Activated naive CD8-positive, alpha-beta T cell (primary cell): ENCODE results near the gene LRP2BP.
"Not testable (repeated sequence)": the region's sequence is repeated elsewhere in the genome, so short reads cannot be mapped to it uniquely, and the experiment has no call there.

ENCODE experiments used
- H3K27ac Mint-ChIP-seq: one replicate; pipeline ENCODE4 v1.8.0; 2021; ENCODE audit warnings: mixed read lengths
- H3K27me3 Mint-ChIP-seq: one replicate; pipeline ENCODE4 v1.8.0; 2021; ENCODE audit warnings: mixed read lengths
- H3K36me3 Mint-ChIP-seq: one replicate; pipeline ENCODE4 v1.8.0; 2021; ENCODE audit warnings: mixed read lengths
- H3K4me1 Mint-ChIP-seq: one replicate; pipeline ENCODE4 v1.8.0; 2021; ENCODE audit warnings: low read depth, mixed read lengths
- H3K4me3 Mint-ChIP-seq: one replicate; pipeline ENCODE4 v1.8.0; 2021; ENCODE audit warnings: mild to moderate bottlenecking, mixed read lengths
- H3K9me3 Mint-ChIP-seq: one replicate; pipeline ENCODE4 v1.8.0; 2021; ENCODE audit warnings: low read depth, mixed read lengths

LRP2BP gene

GRCh38 chr4:185381288-185382196 is 14.2 kb downstream of the LRP2BP start:
- no peak overlapping the region for H3K27ac Mint-ChIP-seq
- no peak overlapping the region for H3K4me3 Mint-ChIP-seq
- peaks cover 9% of the 10 kb centered on the region for H3K36me3 Mint-ChIP-seq
- H3K27me3 Mint-ChIP-seq: peaks cover 7% of the 10 kb centered on the region
- peaks cover 8% of the 10 kb centered on the region for H3K9me3 Mint-ChIP-seq
- peaks cover 12% of the 10 kb centered on the region for H3K4me1 Mint-ChIP-seq

GRCh38 chr4:185380320-185380719 is 15.4 kb downstream of the LRP2BP start:
- peaks cover 9% of the 10 kb centered on the region for H3K36me3 Mint-ChIP-seq
- no peak overlapping the region for H3K27ac Mint-ChIP-seq
- peaks cover 8% of the 10 kb centered on the region for H3K9me3 Mint-ChIP-seq
- no peak overlapping the region for H3K4me3 Mint-ChIP-seq
- H3K27me3 Mint-ChIP-seq: peaks cover 7% of the 10 kb centered on the region
- peaks cover 10% of the 10 kb centered on the region for H3K4me1 Mint-ChIP-seq

DNA sequence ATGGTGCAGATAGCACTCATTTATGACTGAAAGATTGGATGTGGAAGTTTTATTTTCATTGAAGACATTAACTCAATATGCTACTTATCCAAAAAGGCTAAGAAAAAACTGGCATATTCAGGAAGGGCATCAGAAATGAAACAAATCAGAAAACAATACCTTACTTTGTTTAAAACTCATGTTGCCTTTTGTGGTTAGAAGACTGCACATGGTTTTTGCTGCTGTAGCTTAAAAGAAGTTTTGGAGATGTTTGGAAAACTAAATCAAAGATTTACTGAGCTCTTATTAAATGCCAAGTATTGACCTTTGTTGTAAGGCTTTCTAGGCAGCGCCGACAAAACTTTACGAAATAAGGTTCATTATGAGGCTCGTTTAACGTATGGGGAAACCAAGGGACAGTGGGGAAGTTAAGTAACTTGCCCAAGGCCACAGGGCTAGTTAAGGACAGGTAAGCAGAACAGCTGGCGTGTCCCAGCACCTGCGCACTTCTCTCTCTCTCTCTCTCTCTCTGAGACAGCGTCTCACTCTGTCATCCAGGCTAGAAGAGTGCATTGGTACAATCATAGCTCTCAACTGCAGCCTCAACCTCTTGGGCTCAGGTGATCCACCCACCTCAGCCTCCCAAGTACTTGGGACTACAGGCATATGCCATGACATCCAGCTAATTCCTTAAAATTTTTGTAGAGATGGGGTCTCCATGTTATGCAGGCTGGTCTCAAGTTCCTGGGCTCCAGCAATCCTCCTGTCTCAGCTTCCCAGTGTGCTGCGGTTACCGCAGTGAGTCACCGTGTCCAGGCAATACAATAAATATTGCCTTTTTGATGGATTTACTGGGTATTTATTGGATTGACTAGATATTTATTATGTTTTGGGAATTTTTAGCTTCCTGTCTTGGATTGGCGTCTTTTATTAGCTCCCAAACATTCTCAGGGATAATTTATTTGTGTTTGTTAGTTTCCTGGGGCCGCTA is 16.1 kb downstream of the LRP2BP start:
- peaks cover 3% of the 10 kb centered on the region for H3K4me1 Mint-ChIP-seq
- H3K4me3 Mint-ChIP-seq: no peak overlapping the region
- H3K9me3 Mint-ChIP-seq: peaks cover 8% of the 10 kb centered on the region
- no peak overlapping the region for H3K27ac Mint-ChIP-seq
- H3K27me3 Mint-ChIP-seq: peaks cover 5% of the 10 kb centered on the region
- H3K36me3 Mint-ChIP-seq: peaks cover 9% of the 10 kb centered on the region

DNA sequence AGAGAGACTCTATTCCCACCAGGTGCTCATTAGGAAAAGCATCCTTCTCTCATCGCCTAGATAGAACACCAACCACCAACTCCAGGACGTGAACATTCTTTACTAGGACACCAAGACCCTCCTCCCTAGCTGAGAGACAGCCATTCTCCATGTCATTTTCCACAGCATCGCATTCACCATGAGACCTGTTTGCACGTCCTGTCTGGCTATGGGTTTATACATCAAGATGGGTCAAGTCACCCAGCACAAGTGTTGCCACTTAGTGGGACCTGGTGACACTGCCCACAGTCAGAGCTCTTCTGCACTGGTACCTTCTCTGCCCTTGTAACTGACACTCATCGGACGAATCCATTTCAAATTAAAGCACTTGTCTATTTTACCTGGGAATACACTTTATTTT is 17.5 kb downstream of the LRP2BP start:
- Mint-ChIP-seq H3K4me3 (no peak overlapping the region), H3K27me3 (no peaks in the 10 kb centered on the region), H3K36me3 (peaks cover 6% of the 10 kb centered on the region), H3K27ac (no peak overlapping the region), H3K9me3 (peaks cover 8% of the 10 kb centered on the region), H3K4me1 (no peaks in the 10 kb centered on the region)

DNA sequence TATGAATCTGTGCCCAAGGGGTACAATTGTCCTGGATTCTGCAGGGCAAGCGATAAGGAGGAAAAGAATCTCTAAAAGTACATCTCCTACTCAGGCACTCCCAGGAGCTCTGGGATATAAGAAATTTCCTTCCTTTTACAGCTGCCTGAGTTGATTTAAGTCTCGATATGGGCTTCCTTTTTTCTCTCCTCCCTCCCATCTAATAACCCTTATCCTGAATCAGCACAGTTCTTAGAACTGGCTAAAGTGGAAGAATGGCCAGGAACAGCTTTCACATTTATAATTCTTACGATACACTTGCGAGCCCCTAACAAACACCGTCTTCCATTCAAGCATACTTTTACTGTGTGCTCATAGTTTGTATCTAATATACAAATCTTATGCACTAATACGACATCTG is 21.2 kb downstream of the LRP2BP start:
- Mint-ChIP-seq H3K27ac (no peak overlapping the region), H3K9me3 (no peaks in the 10 kb centered on the region), H3K4me3 (no peak overlapping the region), H3K36me3 (peaks cover 3% of the 10 kb centered on the region), H3K27me3 (no peaks in the 10 kb centered on the region), H3K4me1 (no peaks in the 10 kb centered on the region)

DNA sequence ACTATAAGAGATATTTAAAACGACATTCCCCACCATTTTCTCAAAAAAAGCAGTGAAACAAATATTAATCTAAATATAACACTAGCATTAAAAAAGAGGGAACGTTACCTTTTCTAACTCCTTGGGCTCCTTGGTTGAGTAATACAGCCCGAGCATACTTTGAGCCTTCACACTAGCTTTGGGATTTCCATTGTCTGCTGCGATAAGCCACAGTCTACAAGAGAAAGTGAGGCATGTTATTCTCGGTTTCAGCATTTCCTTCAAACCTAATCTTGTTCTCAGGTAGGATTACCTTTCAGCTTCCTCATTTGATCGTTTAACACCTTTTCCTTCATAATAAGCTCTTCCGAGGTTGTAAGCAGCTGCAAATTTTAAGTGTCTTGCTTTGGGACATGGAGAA is 21.7 kb downstream of the LRP2BP start:
- Mint-ChIP-seq H3K36me3 (peaks cover 3% of the 10 kb centered on the region), H3K4me1 (no peaks in the 10 kb centered on the region), H3K9me3 (no peaks in the 10 kb centered on the region), H3K4me3 (no peak overlapping the region), H3K27me3 (no peaks in the 10 kb centered on the region), H3K27ac (no peak overlapping the region)

DNA sequence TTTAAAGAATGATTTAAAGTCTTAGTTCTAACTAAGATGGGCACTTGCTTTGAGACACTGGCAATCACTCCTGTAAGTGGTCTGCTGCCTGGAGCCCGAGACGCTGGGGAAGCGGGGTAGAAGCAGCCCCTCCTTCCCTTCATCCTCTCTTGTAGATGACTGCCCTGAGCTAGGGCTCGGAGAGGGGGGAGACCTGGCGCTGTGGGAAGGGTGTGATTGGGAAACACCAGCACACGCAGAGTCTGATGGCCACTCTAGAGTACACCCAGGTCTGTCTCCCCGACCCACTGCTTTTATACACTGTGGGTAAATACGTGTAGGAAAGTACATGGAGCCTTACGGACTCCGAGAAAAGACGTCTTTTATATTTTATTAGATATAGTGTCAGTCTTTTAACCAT is 24.0 kb downstream of the LRP2BP start:
- Mint-ChIP-seq H3K27ac (no peak overlapping the region), H3K4me3 (no peak overlapping the region), H3K4me1 (no peaks in the 10 kb centered on the region), H3K36me3 (peaks cover 5% of the 10 kb centered on the region), H3K27me3 (no peaks in the 10 kb centered on the region), H3K9me3 (no peaks in the 10 kb centered on the region)

DNA sequence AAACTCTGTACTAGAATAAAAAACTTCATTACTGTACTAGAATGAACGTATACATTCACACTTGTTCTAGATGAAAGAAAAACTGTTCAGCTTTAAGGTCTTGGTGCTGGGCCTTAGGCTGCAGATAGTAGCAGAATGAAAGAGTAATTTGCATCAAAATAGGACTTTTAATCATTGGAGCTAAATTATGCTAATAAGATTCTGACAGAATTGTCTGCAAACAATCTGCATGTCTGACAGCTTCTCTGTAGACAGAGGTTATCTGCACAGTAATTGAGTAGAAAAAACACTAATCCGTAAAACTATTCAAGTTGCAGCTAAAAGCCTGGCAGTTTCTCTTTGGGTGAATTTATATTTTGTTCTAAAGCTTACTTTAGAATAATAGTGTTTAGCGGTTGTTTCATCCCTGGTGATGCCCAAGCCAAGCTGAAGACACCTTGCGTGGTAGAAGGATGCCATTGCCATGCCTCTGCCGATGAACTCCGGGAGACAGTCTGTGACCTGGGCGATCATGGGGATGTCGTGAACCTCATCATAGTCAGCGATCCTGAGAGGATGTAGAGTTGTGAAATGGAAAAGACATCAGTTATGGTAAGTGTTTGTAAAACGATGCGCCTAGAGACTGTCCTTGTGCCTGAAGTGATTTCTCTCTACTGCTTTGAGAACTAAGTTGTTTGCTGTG is 25.3 kb downstream of the LRP2BP start:
- H3K36me3 Mint-ChIP-seq: peaks cover 5% of the 10 kb centered on the region
- H3K27ac Mint-ChIP-seq: no peak overlapping the region

GRCh38 chr4:185369731-185370130 is 26.0 kb downstream of the LRP2BP start:
- Mint-ChIP-seq H3K27me3 (no peaks in the 10 kb centered on the region), H3K4me1 (no peaks in the 10 kb centered on the region), H3K9me3 (no peaks in the 10 kb centered on the region), H3K27ac (no peak overlapping the region), H3K36me3 (peaks cover 5% of the 10 kb centered on the region), H3K4me3 (no peak overlapping the region)

More for the DNA sequence above, 25.3 kb downstream of the LRP2BP start:
- Mint-ChIP-seq H3K4me1 (no peaks in the 10 kb centered on the region), H3K9me3 (no peaks in the 10 kb centered on the region), H3K4me3 (no peak overlapping the region), H3K27me3 (no peaks in the 10 kb centered on the region)

- Mint-ChIP-seq H3K9me3 (no peaks in the 10 kb centered on the region), H3K27ac (no peak overlapping the region), H3K4me1 (no peaks in the 10 kb centered on the region), H3K27me3 (no peaks in the 10 kb centered on the region), H3K4me3 (no peak overlapping the region), H3K36me3 (peaks cover 15% of the 10 kb centered on the region)
Measured at GRCh38 chr4:185364886-185365285, 30.8 kb downstream of the LRP2BP start.

- no peaks in the 10 kb centered on the region for H3K9me3 Mint-ChIP-seq
- H3K36me3 Mint-ChIP-seq: peaks cover 15% of the 10 kb centered on the region
- no peaks in the 10 kb centered on the region for H3K27me3 Mint-ChIP-seq
- no peaks in the 10 kb centered on the region for H3K4me1 Mint-ChIP-seq
- no peak overlapping the region for H3K4me3 Mint-ChIP-seq
- H3K27ac Mint-ChIP-seq: no peak overlapping the region
Measured at GRCh38 chr4:185363251-185363650, 32.5 kb downstream of the LRP2BP start.

- H3K36me3 Mint-ChIP-seq: peaks cover 18% of the 10 kb centered on the region
Measured at GRCh38 chr4:185362570-185362969, 33.2 kb downstream of the LRP2BP start.

DNA sequence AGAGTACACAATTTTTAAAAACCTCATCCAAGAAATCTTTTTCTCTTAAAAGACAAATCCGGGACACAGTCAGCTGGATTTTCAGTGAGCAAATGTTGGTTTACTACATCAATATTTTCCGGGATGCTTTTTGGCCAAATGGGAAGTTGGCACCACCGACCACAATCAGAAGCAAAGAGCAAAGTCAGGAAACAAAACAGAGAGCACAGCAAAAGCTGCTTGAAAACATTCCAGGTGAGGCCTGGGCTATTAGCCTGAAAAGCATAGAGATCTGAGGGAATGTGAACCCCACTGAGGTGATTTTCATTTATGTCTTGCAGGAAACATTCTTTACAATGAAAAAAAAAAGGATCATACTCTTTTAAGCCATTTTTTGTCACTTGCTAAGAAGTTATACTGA is 33.9 kb downstream of the LRP2BP start:
- no peak overlapping the region for H3K4me3 Mint-ChIP-seq
- H3K36me3 Mint-ChIP-seq: peaks cover 24% of the 10 kb centered on the region
- no peaks in the 10 kb centered on the region for H3K9me3 Mint-ChIP-seq
- no peak overlapping the region for H3K27ac Mint-ChIP-seq
- H3K4me1 Mint-ChIP-seq: no peaks in the 10 kb centered on the region
- H3K27me3 Mint-ChIP-seq: no peaks in the 10 kb centered on the region

More at GRCh38 chr4:185362570-185362969, 33.2 kb downstream of the LRP2BP start:
- not testable (repeated sequence) for H3K9me3 Mint-ChIP-seq, H3K4me3 Mint-ChIP-seq, H3K27ac Mint-ChIP-seq, H3K27me3 Mint-ChIP-seq, H3K4me1 Mint-ChIP-seq

DNA sequence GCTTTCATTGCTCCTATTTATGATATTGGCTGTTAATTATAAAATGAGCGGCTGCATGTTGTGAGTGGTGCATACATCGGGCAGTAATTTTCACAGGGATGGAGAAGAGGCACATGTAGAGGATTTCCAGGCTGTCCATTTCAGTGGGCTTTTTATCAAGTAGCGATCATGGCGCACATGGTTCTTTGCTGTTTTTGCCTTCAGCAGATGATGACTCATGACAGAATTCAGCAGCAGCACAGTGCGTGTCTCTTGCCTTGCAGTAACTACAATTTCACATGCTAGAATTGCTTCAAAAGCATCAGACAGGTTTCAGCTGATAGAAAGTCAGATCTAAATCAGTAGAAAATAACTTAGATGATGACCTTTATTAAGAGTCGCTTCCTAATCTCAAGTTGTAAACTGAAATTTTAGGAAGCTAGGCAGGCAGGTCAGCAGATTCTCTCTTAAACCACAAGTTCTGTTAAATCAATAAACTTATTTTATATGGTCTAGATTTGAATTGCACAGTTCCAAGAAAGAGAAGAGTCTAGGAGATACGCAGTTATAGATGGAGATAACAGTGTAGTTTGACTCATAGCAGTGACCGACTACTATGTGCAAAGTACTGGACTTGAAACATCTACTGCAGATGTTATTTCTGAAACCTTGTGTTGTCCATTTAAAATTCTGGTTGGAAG is 35.8 kb downstream of the LRP2BP start:
- Mint-ChIP-seq H3K9me3 (no peaks in the 10 kb centered on the region), H3K27me3 (no peaks in the 10 kb centered on the region), H3K27ac (no peak overlapping the region), H3K4me3 (no peak overlapping the region), H3K4me1 (no peaks in the 10 kb centered on the region), H3K36me3 (peaks cover 32% of the 10 kb centered on the region)
